Myocyte (in vitro differentiated cells): Measurements from ENCODE around the gene ALOX12. TPM values are rescaled to one million over a fixed set of nuclear protein-coding genes. Genes with fewer than 3 reads are reported as not detected.
"Not testable (repeated sequence)": the region's sequence is repeated elsewhere in the genome, so short reads cannot be mapped to it uniquely, and the experiment has no call there.

Experiments
- DNase-seq: peaks from one replicate; pipeline ENCODE4 v3.0.0-alpha.2; 2012; ENCODE audit warnings: low read depth
- microRNA counts: library from miRNA; unstranded; fragments of <30 nt; microRNA quantifications from one replicate; lab custom pipeline; 2016
- total RNA-seq: library from RNA; depleted of rRNA; stranded (reverse); fragments of >200 nt; gene quantifications from 2 replicates; pipeline ENCODE4 v1.2.3, GENCODE V29; 2014

Gene ALOX12
- total RNA-seq, 1 donor from 2014 or later = not detected

- peak; percentile 79 for DNase-seq
These were observed 49.8 kb downstream of the ALOX12 start for GRCh38 chr17:7045492-7046126.

GRCh38 chr17:7046127-7046724 lies 50.4 kb downstream of the ALOX12 start:
- DNase-seq = no peak

GRCh38 chr17:7046725-7047397 lies 51.0 kb downstream of the ALOX12 start:
- DNase-seq = not testable (repeated sequence)

GRCh38 chr17:7047566-7047965 lies 51.7 kb downstream of the ALOX12 start:
- no peak for DNase-seq

GRCh38 chr17:7048968-7049367 lies 53.1 kb downstream of the ALOX12 start:
- peak; percentile 57 for DNase-seq

GRCh38 chr17:7050583-7050982 lies 54.7 kb downstream of the ALOX12 start:
- not testable (repeated sequence) for DNase-seq

GRCh38 chr17:7056386-7056785 lies 60.5 kb downstream of the ALOX12 start:
- DNase-seq = peak; percentile 63

- DNase-seq = no peak
These were observed 63.1 kb downstream of the ALOX12 start for GRCh38 chr17:7058831-7059447.

MicroRNA genes within 50 kb of the gene (microRNA counts, 767-probe panel; counts per million panel counts)
- microRNA hsa-miR-195-5p (lab: Ali Mortazavi, UCI) (not detected), microRNA hsa-miR-497-5p (lab: Ali Mortazavi, UCI) (not detected)

Other genes starting within 250 kb of the ALOX12 start
- gene XAF1, start 240.0 kb upstream of the ALOX12 start, total RNA-seq = 6.8 and 9.7 TPM in 2 replicates
- not detected in 2 replicates for gene FBXO39, start 219.8 kb upstream of the ALOX12 start, total RNA-seq
- not detected in 2 replicates for gene TEKT1, start 164.3 kb upstream of the ALOX12 start, total RNA-seq
- gene RNASEK, start 16.6 kb downstream of the ALOX12 start, total RNA-seq = 205 and 259 TPM in 2 replicates
- gene BCL6B, start 27.0 kb downstream of the ALOX12 start, total RNA-seq = not detected in 2 replicates
- 0.10 and 0.75 TPM in 2 replicates for gene SLC16A13, start 40.0 kb downstream of the ALOX12 start, total RNA-seq
- gene SLC16A11, start 48.0 kb downstream of the ALOX12 start, total RNA-seq = 0.78 TPM in 1 of 2 replicates, not detected in the other
- not detected in 2 replicates for gene CLEC10A, start 84.2 kb downstream of the ALOX12 start, total RNA-seq
- not detected in 2 replicates for gene ASGR2, start 118.8 kb downstream of the ALOX12 start, total RNA-seq
- gene ASGR1, start 183.3 kb downstream of the ALOX12 start, total RNA-seq = 0.13 TPM in 1 of 2 replicates, not detected in the other
- gene DLG4, start 223.8 kb downstream of the ALOX12 start, total RNA-seq = 11.8 and 18.7 TPM in 2 replicates
- 659 and 702 TPM in 2 replicates for gene ACADVL, start 223.9 kb downstream of the ALOX12 start, total RNA-seq
- gene DVL2, start 238.5 kb downstream of the ALOX12 start, total RNA-seq = 71.0 and 80.5 TPM in 2 replicates
- 52.3 and 54.7 TPM in 2 replicates for gene PHF23, start 243.4 kb downstream of the ALOX12 start, total RNA-seq
- 239 and 315 TPM in 2 replicates for gene GABARAP, start 246.4 kb downstream of the ALOX12 start, total RNA-seq